ENCODE results near the gene NAGK.

- TF ChIP-seq, protein P1, sequence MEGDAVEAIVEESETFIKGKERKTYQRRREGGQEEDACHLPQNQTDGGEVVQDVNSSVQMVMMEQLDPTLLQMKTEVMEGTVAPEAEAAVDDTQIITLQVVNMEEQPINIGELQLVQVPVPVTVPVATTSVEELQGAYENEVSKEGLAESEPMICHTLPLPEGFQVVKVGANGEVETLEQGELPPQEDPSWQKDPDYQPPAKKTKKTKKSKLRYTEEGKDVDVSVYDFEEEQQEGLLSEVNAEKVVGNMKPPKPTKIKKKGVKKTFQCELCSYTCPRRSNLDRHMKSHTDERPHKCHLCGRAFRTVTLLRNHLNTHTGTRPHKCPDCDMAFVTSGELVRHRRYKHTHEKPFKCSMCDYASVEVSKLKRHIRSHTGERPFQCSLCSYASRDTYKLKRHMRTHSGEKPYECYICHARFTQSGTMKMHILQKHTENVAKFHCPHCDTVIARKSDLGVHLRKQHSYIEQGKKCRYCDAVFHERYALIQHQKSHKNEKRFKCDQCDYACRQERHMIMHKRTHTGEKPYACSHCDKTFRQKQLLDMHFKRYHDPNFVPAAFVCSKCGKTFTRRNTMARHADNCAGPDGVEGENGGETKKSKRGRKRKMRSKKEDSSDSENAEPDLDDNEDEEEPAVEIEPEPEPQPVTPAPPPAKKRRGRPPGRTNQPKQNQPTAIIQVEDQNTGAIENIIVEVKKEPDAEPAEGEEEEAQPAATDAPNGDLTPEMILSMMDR (IDR thresholded peaks at IDR 0.05; ENCODE audit: insufficient read depth, low read length, poor library complexity, severe bottlenecking) = no peak
- no peak for TF ChIP-seq EZH2phosphoT487 (conservative IDR thresholded peaks at IDR 0.05; ENCODE audit: low read length)
These were observed 6.5 kb downstream of the NAGK start for GRCh38 chr2:71074893-71075395.

All from SU-DHL-6 (cell line).